Glutamatergic neuron (in vitro differentiated cells): ENCODE data around the gene CRYBG3. TPM values are rescaled to one million over a fixed set of nuclear protein-coding genes. Genes with fewer than 3 reads are reported as not detected.

Source experiments
- DNase-seq: peaks from one replicate; pipeline ENCODE4 v3.0.0; 2022
- H3K27ac Mint-ChIP-seq: one replicate; pipeline ENCODE4 v1.8.0; 2020; ENCODE audit warnings: mild to moderate bottlenecking, mixed read lengths, inconsistent platforms; ENCODE audit not compliant: unreplicated experiment
- H3K27me3 Mint-ChIP-seq: one replicate; pipeline ENCODE4 v1.8.0; 2020; ENCODE audit warnings: mild to moderate bottlenecking, moderate library complexity, mixed read lengths, inconsistent platforms; ENCODE audit not compliant: unreplicated experiment
- H3K36me3 Mint-ChIP-seq: one replicate; pipeline ENCODE4 v1.8.0; 2020; ENCODE audit warnings: mild to moderate bottlenecking, mixed read lengths, inconsistent platforms; ENCODE audit not compliant: unreplicated experiment
- H3K4me1 Mint-ChIP-seq: one replicate; pipeline ENCODE4 v1.8.0; 2020; ENCODE audit warnings: mild to moderate bottlenecking, low read depth, mixed read lengths, inconsistent platforms; ENCODE audit not compliant: unreplicated experiment
- H3K4me3 Mint-ChIP-seq: one replicate; pipeline ENCODE4 v1.8.0; 2020; ENCODE audit warnings: mild to moderate bottlenecking, mixed read lengths, inconsistent platforms; ENCODE audit not compliant: unreplicated experiment
- H3K9me3 Mint-ChIP-seq: one replicate; pipeline ENCODE4 v1.8.0; 2020; ENCODE audit warnings: mild to moderate bottlenecking, moderate library complexity, mixed read lengths, inconsistent platforms; ENCODE audit not compliant: unreplicated experiment
- total RNA-seq: library from RNA; stranded (reverse); fragmentation: NEBNext Ultra II Directional; extraction: Animal tissue kit (Norgen Biotek cat#: 25700); gene quantifications from one replicate; pipeline ENCODE4 v1.2.1, GENCODE V29; 2021; ENCODE audit not compliant: unreplicated experiment
- TF ChIP-seq, protein P1 (sequence below): fragments of 200-600 bp; sonication (generic); IDR thresholded peaks from one replicate; pipeline ENCODE4 v1.5.0; 2021; ENCODE audit not compliant: partially characterized antibody, unreplicated experiment

CRYBG3 gene
- total RNA-seq, 1 donor from 2014 or later: 89.5 TPM

DNA sequence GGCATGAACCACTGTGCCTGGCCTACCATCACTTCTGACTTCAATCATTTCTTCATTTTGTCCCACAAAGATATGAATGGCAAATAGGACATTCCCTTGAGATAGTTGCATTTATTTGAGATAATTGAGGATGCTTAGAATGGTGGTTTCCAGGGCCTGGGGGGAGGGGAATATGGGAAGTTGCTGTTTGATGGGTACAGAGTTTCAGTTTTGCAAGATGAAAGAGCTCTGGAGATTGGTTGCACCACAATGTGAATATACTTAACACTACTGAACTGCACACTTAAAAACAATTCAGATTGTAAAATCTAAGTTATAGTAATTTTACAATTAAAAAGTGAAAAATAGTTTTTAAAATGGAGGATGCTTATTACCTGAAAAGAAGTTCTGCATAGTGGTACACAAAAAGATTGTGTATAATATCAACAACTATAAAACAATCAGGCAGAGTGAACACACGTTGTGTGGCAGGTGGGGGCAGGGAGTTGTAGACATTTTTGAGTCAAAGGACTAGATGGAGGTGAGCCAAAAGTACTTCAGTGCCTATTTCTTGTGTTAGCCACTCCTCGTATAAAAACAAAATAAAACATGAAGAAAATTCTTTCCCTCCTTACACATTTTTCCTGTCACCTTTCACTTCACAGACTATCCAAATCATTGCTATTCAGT is 168.9 kb downstream of the CRYBG3 start:
- H3K27ac Mint-ChIP-seq: no peak overlapping the region
- H3K36me3 Mint-ChIP-seq: no peaks in the 10 kb centered on the region
- no peaks in the 10 kb centered on the region for H3K27me3 Mint-ChIP-seq
- no peaks in the 10 kb centered on the region for H3K9me3 Mint-ChIP-seq
- DNase-seq: no peak
- H3K4me3 Mint-ChIP-seq: no peak overlapping the region
- TF ChIP-seq, protein P1, sequence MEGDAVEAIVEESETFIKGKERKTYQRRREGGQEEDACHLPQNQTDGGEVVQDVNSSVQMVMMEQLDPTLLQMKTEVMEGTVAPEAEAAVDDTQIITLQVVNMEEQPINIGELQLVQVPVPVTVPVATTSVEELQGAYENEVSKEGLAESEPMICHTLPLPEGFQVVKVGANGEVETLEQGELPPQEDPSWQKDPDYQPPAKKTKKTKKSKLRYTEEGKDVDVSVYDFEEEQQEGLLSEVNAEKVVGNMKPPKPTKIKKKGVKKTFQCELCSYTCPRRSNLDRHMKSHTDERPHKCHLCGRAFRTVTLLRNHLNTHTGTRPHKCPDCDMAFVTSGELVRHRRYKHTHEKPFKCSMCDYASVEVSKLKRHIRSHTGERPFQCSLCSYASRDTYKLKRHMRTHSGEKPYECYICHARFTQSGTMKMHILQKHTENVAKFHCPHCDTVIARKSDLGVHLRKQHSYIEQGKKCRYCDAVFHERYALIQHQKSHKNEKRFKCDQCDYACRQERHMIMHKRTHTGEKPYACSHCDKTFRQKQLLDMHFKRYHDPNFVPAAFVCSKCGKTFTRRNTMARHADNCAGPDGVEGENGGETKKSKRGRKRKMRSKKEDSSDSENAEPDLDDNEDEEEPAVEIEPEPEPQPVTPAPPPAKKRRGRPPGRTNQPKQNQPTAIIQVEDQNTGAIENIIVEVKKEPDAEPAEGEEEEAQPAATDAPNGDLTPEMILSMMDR: no peak
- no peaks in the 10 kb centered on the region for H3K4me1 Mint-ChIP-seq

DNA sequence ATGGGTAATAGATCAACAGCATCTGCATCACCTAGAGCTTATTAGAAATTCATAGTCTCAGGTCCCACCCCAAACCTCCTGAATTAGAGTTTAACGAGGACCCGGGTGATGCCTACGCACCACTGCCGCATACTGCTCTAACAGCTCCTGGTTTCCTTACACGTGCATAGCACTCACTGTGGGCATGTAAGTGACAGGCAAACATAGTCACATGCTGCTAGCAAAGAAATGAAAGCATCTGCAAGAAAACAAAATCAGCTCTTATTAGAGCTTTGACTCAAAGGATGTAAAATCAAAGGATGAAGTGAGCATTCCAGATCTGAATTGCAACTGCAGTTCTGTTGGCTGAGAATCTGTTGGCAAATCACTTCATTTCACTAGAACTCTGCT is 169.5 kb downstream of the CRYBG3 start:
- TF ChIP-seq, protein P1: no peak
- no peak for DNase-seq
- H3K4me1 Mint-ChIP-seq: no peaks in the 10 kb centered on the region
- no peaks in the 10 kb centered on the region for H3K27me3 Mint-ChIP-seq
- H3K36me3 Mint-ChIP-seq: no peaks in the 10 kb centered on the region
- no peak overlapping the region for H3K27ac Mint-ChIP-seq
- H3K9me3 Mint-ChIP-seq: no peaks in the 10 kb centered on the region
- no peak overlapping the region for H3K4me3 Mint-ChIP-seq

DNA sequence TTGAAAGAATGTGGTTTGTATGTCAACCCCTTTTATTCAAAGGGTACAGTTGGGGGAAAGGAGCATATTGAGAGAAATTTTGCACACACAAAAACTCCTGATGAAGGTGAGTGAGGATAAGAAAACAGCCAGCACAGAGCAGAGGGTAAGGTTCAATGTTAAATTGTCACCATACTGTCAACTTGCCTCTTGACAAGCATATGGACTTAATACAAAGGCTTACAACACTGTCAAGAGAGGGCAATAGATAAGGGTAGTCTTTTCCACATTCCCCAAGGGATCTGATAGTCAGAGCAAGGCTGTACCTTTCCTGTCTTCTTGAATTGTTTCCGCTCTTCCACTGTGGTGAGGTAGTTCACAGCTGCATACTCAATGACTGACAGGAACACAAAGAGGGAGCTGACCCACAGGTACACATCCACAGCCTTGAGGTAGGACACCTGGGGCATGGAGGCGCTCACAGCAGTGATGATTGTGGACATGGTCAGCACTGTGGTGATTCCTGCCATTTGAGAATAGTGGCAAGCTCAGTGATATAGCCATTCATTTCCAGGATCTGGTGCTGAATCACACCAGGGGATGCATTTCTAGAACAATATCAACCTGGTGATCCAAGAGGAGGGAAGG is 170.8 kb downstream of the CRYBG3 start:
- H3K4me1 Mint-ChIP-seq: no peaks in the 10 kb centered on the region
- H3K9me3 Mint-ChIP-seq: no peaks in the 10 kb centered on the region
- H3K36me3 Mint-ChIP-seq: no peaks in the 10 kb centered on the region
- no peak overlapping the region for H3K27ac Mint-ChIP-seq
- no peak for DNase-seq
- H3K27me3 Mint-ChIP-seq: no peaks in the 10 kb centered on the region
- H3K4me3 Mint-ChIP-seq: no peak overlapping the region
- TF ChIP-seq, protein P1: no peak

DNA sequence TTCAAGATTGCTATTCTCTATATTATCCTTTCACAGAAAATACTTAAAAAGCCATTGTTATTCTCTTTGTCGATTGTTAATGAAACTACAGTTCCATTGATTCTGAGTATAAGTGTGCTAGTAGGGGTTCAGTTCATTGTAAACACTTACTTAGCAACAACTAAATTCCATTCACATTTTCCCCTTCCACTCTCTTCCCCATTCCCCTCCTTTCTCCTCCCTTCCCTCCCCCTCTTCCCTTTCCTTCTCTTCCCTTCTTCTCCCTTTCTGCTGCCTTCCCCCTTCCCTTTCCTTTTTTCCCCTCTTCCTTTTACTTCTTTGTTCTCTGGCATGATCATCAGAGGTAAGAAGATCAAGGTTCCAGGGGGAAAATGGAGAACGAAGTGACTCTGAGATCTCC is 171.7 kb downstream of the CRYBG3 start:
- Mint-ChIP-seq H3K4me3 (no peak overlapping the region), H3K36me3 (no peaks in the 10 kb centered on the region), H3K27me3 (no peaks in the 10 kb centered on the region), H3K27ac (no peak overlapping the region), H3K9me3 (no peaks in the 10 kb centered on the region), H3K4me1 (no peaks in the 10 kb centered on the region)
- TF ChIP-seq, protein P1: no peak
- DNase-seq: no peak

DNA sequence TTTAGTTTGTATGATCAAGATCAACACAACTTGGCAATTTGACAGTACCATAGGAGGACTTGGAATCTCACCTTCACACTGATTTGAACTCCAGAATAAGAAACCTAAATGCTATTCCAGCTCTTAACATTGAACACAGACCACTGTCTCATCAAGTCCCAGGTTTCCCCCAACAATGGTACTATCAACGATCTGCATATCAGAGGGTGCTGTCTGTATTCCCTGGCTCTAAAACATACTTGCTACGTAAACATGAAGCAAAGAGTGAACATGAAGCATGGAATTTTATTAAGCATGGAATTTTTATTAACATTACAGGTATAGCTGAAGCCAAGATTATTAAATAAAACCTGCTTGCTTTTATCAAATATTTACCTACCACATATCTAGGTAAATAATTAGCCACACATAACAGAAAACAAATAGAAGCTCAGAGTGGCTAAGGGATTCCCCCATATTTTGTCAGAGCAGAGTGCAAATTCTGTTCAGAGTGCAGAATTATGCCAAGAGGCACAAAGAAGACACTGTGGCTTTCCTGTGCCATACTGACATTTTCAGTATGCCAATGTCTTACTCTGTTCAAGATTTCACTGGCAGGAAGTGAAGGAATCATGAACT is 172.6 kb downstream of the CRYBG3 start:
- Mint-ChIP-seq H3K9me3 (no peaks in the 10 kb centered on the region), H3K27ac (no peak overlapping the region), H3K4me3 (no peak overlapping the region), H3K27me3 (no peaks in the 10 kb centered on the region), H3K4me1 (no peaks in the 10 kb centered on the region), H3K36me3 (no peaks in the 10 kb centered on the region)
- no peak for DNase-seq
- TF ChIP-seq, protein P1: no peak
